Measurements from ENCODE around the gene ACTA2. TPM values are rescaled to one million over a fixed set of nuclear protein-coding genes. Genes with fewer than 3 reads are reported as not detected.

Gene ACTA2
- total RNA-seq, 1 experiment from 2014 or later, result 25.4 TPM

GRCh38 chr10:88922041-88922440, 30.5 kb downstream of the ACTA2 start:
- ChIA-PET CTCF (interaction anchor here (1.9 to 2.4 kb wide), 2 partner anchors 12 to 16 kb away, joined by 5 to 21 read pairs; no protein-coding TSS in a partner anchor), POLR2A (interaction anchor here (0.6 kb wide), 1 partner anchor 36 kb away, joined by 3 read pairs; no protein-coding TSS in a partner anchor)
- Mint-ChIP-seq H3K4me3 (ENCODE audit: unreplicated experiment) (no peak overlapping the region), H3K36me3 (ENCODE audit: insufficient read depth, unreplicated experiment) (peaks cover 21% of the 10 kb centered on the region), H3K4me1 (ENCODE audit: insufficient read depth, unreplicated experiment) (peaks cover 21% of the 10 kb centered on the region), H3K27me3 (ENCODE audit: insufficient read depth, unreplicated experiment) (no peaks in the 10 kb centered on the region), H3K9me3 (ENCODE audit: unreplicated experiment) (no peaks in the 10 kb centered on the region), H3K27ac (ENCODE audit: low read depth, unreplicated experiment) (no peak overlapping the region)
- no TSS peak for BruUV-seq (replicated peaks)
- intact Hi-C loops (cut with micrococcal nuclease), result no loop called here
- DNase-seq (ENCODE audit: unreplicated experiment), result no peak
- no peak for TF ChIP-seq CTCF (IDR thresholded peaks at IDR 0.05; ENCODE audit: unreplicated experiment)

- no peak overlapping the region for H3K27ac Mint-ChIP-seq (ENCODE audit: low read depth, unreplicated experiment)
- no peak for DNase-seq (ENCODE audit: unreplicated experiment)
- H3K4me3 Mint-ChIP-seq (ENCODE audit: unreplicated experiment), result no peak overlapping the region
- no peaks in the 10 kb centered on the region for H3K27me3 Mint-ChIP-seq (ENCODE audit: insufficient read depth, unreplicated experiment)
- intact Hi-C loops (cut with micrococcal nuclease), result no loop called here
- CTCF ChIA-PET, result interaction anchor here (0.5 to 2.4 kb wide), 4 partner anchors 13 to 351 kb away, joined by 3 to 21 read pairs (median 4); no protein-coding TSS in a partner anchor
- no TSS peak for BruUV-seq (replicated peaks)
- H3K4me1 Mint-ChIP-seq (ENCODE audit: insufficient read depth, unreplicated experiment), result peaks cover 12% of the 10 kb centered on the region
- POLR2A ChIA-PET, result interaction anchor here (1.0 to 1.6 kb wide), 7 partner anchors 12 to 42 kb away, joined by 3 to 7 read pairs (median 5); partner anchors contain the start of gene STAMBPL1
- H3K9me3 Mint-ChIP-seq (ENCODE audit: unreplicated experiment), result no peaks in the 10 kb centered on the region
- no peak for TF ChIP-seq CTCF (IDR thresholded peaks at IDR 0.05; ENCODE audit: unreplicated experiment)
- peaks cover 21% of the 10 kb centered on the region for H3K36me3 Mint-ChIP-seq (ENCODE audit: insufficient read depth, unreplicated experiment)
Observed at GRCh38 chr10:88920986-88921593, 31.5 kb downstream of the ACTA2 start.

- H3K4me3 Mint-ChIP-seq (ENCODE audit: unreplicated experiment), result no peak overlapping the region
- intact Hi-C loops (cut with micrococcal nuclease), result no loop called here
- peaks cover 11% of the 10 kb centered on the region for H3K4me1 Mint-ChIP-seq (ENCODE audit: insufficient read depth, unreplicated experiment)
- no peaks in the 10 kb centered on the region for H3K27me3 Mint-ChIP-seq (ENCODE audit: insufficient read depth, unreplicated experiment)
- DNase-seq (ENCODE audit: unreplicated experiment), result peak; percentile 36
- ChIA-PET POLR2A (interaction anchor here (1.0 to 1.6 kb wide), 7 partner anchors 12 to 70 kb away, joined by 4 to 7 read pairs (median 5); partner anchors contain the start of genes FAS and STAMBPL1), CTCF (interaction anchor here (0.6 to 2.4 kb wide), 6 partner anchors 13 to 449 kb away, joined by 3 to 21 read pairs (median 4); no protein-coding TSS in a partner anchor)
- no TSS peak for BruUV-seq (replicated peaks)
- no peak overlapping the region for H3K27ac Mint-ChIP-seq (ENCODE audit: low read depth, unreplicated experiment)
- H3K9me3 Mint-ChIP-seq (ENCODE audit: unreplicated experiment), result no peaks in the 10 kb centered on the region
- no peak for TF ChIP-seq CTCF (IDR thresholded peaks at IDR 0.05; ENCODE audit: unreplicated experiment)
- peaks cover 21% of the 10 kb centered on the region for H3K36me3 Mint-ChIP-seq (ENCODE audit: insufficient read depth, unreplicated experiment)
Observed at GRCh38 chr10:88920198-88920597, 32.4 kb downstream of the ACTA2 start.

- no peaks in the 10 kb centered on the region for H3K27me3 Mint-ChIP-seq (ENCODE audit: insufficient read depth, unreplicated experiment)
- H3K27ac Mint-ChIP-seq (ENCODE audit: low read depth, unreplicated experiment), result no peak overlapping the region
- H3K36me3 Mint-ChIP-seq (ENCODE audit: insufficient read depth, unreplicated experiment), result peaks cover 21% of the 10 kb centered on the region
- CTCF ChIA-PET, result no interaction called here
- no peak for TF ChIP-seq CTCF (IDR thresholded peaks at IDR 0.05; ENCODE audit: unreplicated experiment)
- BruUV-seq (replicated peaks), result no TSS peak
- no peak overlapping the region for H3K4me3 Mint-ChIP-seq (ENCODE audit: unreplicated experiment)
- intact Hi-C loops (cut with micrococcal nuclease), result no loop called here
- peaks cover 11% of the 10 kb centered on the region for H3K4me1 Mint-ChIP-seq (ENCODE audit: insufficient read depth, unreplicated experiment)
- POLR2A ChIA-PET, result no interaction called here
- H3K9me3 Mint-ChIP-seq (ENCODE audit: unreplicated experiment), result no peaks in the 10 kb centered on the region
- DNase-seq (ENCODE audit: unreplicated experiment), result no peak
Observed at GRCh38 chr10:88919041-88919440, 33.5 kb downstream of the ACTA2 start.
